ENCODE measurements around the gene LRRC4C. TPM values are rescaled to one million over a fixed set of nuclear protein-coding genes. Genes with fewer than 3 reads are reported as not detected.

LRRC4C gene
- total RNA-seq, 1 experiment from 2014 or later = not detected

- no peaks in the 10 kb centered on the region for H3K4me1 Mint-ChIP-seq (ENCODE audit: insufficient read depth, unreplicated experiment)
Measured at GRCh38 chr11:41479179-41479578, 19.7 kb upstream of the LRRC4C start.

GRCh38 chr11:41461057-41461681 lies 1.7 kb upstream of the LRRC4C start:
- H3K4me3 Mint-ChIP-seq (ENCODE audit: unreplicated experiment) = no peak overlapping the region
- POLR2A ChIA-PET = interaction anchor here (0.6 to 1.0 kb wide), 3 partner anchors 16 to 1063 kb away, joined by 3 to 5 read pairs (median 3); no protein-coding TSS in a partner anchor

More at GRCh38 chr11:41479179-41479578, 19.7 kb upstream of the LRRC4C start:
- no peaks in the 10 kb centered on the region for H3K27me3 Mint-ChIP-seq (ENCODE audit: insufficient read depth, unreplicated experiment)
- BruUV-seq (replicated peaks) = no TSS peak
- no peak for DNase-seq (ENCODE audit: unreplicated experiment)
- CTCF ChIA-PET = no interaction called here
- POLR2A ChIA-PET = no interaction called here
- no peak overlapping the region for H3K4me3 Mint-ChIP-seq (ENCODE audit: unreplicated experiment)
- intact Hi-C loops (cut with micrococcal nuclease) = no loop called here
- H3K9me3 Mint-ChIP-seq (ENCODE audit: unreplicated experiment) = peaks cover 11% of the 10 kb centered on the region
- no peak overlapping the region for H3K27ac Mint-ChIP-seq (ENCODE audit: low read depth, unreplicated experiment)
- no peaks in the 10 kb centered on the region for H3K36me3 Mint-ChIP-seq (ENCODE audit: insufficient read depth, unreplicated experiment)
- no peak for TF ChIP-seq CTCF (IDR thresholded peaks at IDR 0.05; ENCODE audit: unreplicated experiment)

GRCh38 chr11:41458641-41459040 lies 811 bp downstream of the LRRC4C start:
- no peak for TF ChIP-seq CTCF (IDR thresholded peaks at IDR 0.05; ENCODE audit: unreplicated experiment)
- Mint-ChIP-seq H3K36me3 (ENCODE audit: insufficient read depth, unreplicated experiment) (no peaks in the 10 kb centered on the region), H3K4me1 (ENCODE audit: insufficient read depth, unreplicated experiment) (peaks cover 11% of the 10 kb centered on the region), H3K27ac (ENCODE audit: low read depth, unreplicated experiment) (no peak overlapping the region), H3K4me3 (ENCODE audit: unreplicated experiment) (no peak overlapping the region), H3K27me3 (ENCODE audit: insufficient read depth, unreplicated experiment) (peaks cover 14% of the 10 kb centered on the region), H3K9me3 (ENCODE audit: unreplicated experiment) (no peaks in the 10 kb centered on the region)
- no peak for DNase-seq (ENCODE audit: unreplicated experiment)
- CTCF ChIA-PET = interaction anchor here (1.6 kb wide), 1 partner anchor 1824 kb away, joined by 6 read pairs; no protein-coding TSS in a partner anchor
- BruUV-seq (replicated peaks) = no TSS peak
- intact Hi-C loops (cut with micrococcal nuclease) = no loop called here
- POLR2A ChIA-PET = no interaction called here

More at GRCh38 chr11:41461057-41461681, 1.7 kb upstream of the LRRC4C start:
- Mint-ChIP-seq H3K27me3 (ENCODE audit: insufficient read depth, unreplicated experiment) (peaks cover 14% of the 10 kb centered on the region), H3K4me1 (ENCODE audit: insufficient read depth, unreplicated experiment) (peaks cover 11% of the 10 kb centered on the region), H3K27ac (ENCODE audit: low read depth, unreplicated experiment) (no peak overlapping the region), H3K36me3 (ENCODE audit: insufficient read depth, unreplicated experiment) (no peaks in the 10 kb centered on the region), H3K9me3 (ENCODE audit: unreplicated experiment) (no peaks in the 10 kb centered on the region)
- BruUV-seq (replicated peaks) = no TSS peak
- intact Hi-C loops (cut with micrococcal nuclease) = loop anchor here (1.0 kb wide), 1 partner anchor 1063 kb away; no protein-coding TSS in a partner anchor
- DNase-seq (ENCODE audit: unreplicated experiment) = peak; percentile 33
- peak; percentile 67 for TF ChIP-seq CTCF (IDR thresholded peaks at IDR 0.05; ENCODE audit: unreplicated experiment)
- CTCF ChIA-PET = interaction anchor here (0.6 to 3.0 kb wide), 21 partner anchors 8 to 1822 kb away, joined by 3 to 24 read pairs (median 4); no protein-coding TSS in a partner anchor

GRCh38 chr11:41458154-41458553 lies 1.3 kb downstream of the LRRC4C start:
- Mint-ChIP-seq H3K36me3 (ENCODE audit: insufficient read depth, unreplicated experiment) (no peaks in the 10 kb centered on the region), H3K9me3 (ENCODE audit: unreplicated experiment) (no peaks in the 10 kb centered on the region), H3K27ac (ENCODE audit: low read depth, unreplicated experiment) (no peak overlapping the region), H3K27me3 (ENCODE audit: insufficient read depth, unreplicated experiment) (peaks cover 14% of the 10 kb centered on the region), H3K4me3 (ENCODE audit: unreplicated experiment) (no peak overlapping the region), H3K4me1 (ENCODE audit: insufficient read depth, unreplicated experiment) (peaks cover 11% of the 10 kb centered on the region)
- no TSS peak for BruUV-seq (replicated peaks)
- CTCF ChIA-PET = interaction anchor here (0.9 to 1.6 kb wide), 2 partner anchors 155 to 1825 kb away, joined by 3 to 6 read pairs; no protein-coding TSS in a partner anchor
- POLR2A ChIA-PET = interaction anchor here (0.6 kb wide), 1 partner anchor 984 kb away, joined by 3 read pairs; no protein-coding TSS in a partner anchor
- intact Hi-C loops (cut with micrococcal nuclease) = no loop called here
- no peak for TF ChIP-seq CTCF (IDR thresholded peaks at IDR 0.05; ENCODE audit: unreplicated experiment)
- no peak for DNase-seq (ENCODE audit: unreplicated experiment)

Data from MCF 10A (cell line).